ENCODE measurements around the gene USP15.

DNA sequence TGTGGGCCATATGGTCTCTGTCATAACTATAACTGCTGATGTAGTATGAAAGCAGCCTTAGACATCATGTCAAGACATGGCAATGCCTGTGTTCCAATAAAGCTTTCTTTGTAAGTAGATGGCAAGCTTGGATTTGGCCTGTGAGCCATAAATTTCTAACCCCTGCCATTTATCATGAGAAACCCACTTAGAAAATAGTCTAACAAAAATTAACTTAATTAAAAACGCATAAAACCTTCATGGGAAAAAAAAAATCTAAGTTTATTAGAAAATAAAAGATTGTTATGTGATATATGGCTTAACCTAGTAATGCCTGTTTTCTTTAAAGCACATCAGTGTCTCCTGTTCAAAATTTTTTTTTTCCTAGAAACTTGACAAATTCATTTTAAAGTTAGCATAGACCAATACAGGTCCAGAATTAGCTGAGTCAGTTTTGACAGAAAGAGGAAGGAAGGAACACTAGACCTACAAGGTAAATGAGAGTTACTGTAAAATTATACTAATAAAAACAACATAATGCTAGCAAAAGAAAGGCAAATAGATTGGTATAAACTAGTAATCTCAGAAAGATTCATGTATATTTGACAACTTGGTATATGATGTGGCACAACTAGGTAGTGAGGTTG, 68.2 kb downstream of the USP15 start:
- TF ChIP-seq, protein P1, sequence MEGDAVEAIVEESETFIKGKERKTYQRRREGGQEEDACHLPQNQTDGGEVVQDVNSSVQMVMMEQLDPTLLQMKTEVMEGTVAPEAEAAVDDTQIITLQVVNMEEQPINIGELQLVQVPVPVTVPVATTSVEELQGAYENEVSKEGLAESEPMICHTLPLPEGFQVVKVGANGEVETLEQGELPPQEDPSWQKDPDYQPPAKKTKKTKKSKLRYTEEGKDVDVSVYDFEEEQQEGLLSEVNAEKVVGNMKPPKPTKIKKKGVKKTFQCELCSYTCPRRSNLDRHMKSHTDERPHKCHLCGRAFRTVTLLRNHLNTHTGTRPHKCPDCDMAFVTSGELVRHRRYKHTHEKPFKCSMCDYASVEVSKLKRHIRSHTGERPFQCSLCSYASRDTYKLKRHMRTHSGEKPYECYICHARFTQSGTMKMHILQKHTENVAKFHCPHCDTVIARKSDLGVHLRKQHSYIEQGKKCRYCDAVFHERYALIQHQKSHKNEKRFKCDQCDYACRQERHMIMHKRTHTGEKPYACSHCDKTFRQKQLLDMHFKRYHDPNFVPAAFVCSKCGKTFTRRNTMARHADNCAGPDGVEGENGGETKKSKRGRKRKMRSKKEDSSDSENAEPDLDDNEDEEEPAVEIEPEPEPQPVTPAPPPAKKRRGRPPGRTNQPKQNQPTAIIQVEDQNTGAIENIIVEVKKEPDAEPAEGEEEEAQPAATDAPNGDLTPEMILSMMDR (IDR thresholded peaks at IDR 0.05; ENCODE audit: low read length) = no peak
- no peak for TF ChIP-seq EZH2phosphoT487 (IDR thresholded peaks at IDR 0.05; ENCODE audit: low read length)

Data from MM.1S (cell line).